ENCODE results near the gene POMGNT1.
A peak's percentile ranks its signal among the peaks of the same experiment; 100 is the strongest.

Gene POMGNT1

GRCh38 chr1:46183079-46183847 is 15.0 kb downstream of the POMGNT1 start:
- DNase-seq (ENCODE audit: low read depth, low spot score): peak; percentile 94

DNA sequence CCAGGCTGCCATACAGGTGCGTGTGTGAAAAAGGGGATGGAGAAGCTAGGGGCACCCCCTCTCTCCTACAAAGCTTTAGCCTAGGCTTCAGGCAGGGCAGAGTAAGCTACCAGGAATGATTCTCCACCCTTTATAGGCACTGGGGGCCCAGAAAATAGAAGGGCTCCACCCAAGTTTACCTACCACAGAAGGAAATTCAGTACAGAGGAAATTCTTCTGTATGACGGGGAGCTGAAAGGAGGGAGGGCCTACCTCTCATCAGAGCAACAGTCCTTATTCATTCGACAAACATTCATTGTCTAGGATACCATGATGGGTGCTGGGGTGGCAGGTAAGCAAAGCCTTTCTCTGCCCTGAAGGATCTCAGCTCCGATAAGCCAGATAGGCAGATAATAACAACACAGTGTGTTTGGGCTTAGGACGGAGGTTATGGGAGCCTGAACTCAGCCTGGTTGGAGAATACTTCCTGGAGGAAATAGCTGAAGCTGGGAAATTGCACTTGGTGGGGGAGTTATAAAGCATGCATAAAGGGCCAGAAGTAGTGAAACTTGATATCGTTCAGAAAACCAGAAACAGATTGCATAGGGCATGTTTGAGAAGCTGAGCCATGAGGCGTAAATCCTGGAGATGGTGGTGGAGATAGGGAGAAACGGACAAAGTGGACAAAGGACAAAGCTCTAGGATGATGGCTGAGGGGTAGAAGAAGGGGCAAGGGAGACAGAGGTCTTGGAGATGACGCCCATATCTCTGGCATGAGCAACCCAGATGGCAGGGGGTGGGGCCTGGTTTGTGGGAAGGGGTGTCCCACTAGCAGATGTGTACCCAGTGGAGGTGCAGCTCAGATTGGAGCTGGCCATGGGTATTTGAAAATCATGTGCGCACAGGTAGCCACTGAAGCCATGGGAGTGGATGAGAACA is 16.6 kb downstream of the POMGNT1 start:
- DNase-seq (ENCODE audit: low read depth, low spot score): peak; percentile 39

DNA sequence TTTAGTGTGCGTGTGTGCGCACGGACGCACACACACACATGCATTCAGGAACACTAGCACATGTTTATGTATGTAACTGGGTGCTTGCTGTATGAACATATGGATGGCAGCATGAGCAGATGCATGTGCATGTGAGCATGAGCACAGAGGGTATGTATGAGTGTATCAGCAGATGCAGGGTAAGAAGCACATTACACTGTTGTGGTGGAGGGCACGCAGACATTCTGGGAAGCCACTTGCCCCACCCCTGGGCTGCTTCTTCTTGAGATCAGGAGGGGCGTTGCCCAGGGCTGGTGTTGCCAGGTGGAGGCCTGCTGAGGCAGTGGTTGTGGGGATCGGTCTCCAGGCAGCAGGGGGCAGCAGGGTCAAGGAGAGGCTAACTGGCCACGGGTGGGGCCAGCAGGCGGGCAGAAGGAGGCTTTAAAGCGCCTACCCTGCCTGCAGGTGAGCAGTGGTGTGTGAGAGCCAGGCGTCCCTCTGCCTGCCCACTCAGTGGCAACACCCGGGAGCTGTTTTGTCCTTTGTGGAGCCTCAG is 18.1 kb downstream of the POMGNT1 start:
- no peak for DNase-seq (ENCODE audit: low read depth, low spot score)

DNA sequence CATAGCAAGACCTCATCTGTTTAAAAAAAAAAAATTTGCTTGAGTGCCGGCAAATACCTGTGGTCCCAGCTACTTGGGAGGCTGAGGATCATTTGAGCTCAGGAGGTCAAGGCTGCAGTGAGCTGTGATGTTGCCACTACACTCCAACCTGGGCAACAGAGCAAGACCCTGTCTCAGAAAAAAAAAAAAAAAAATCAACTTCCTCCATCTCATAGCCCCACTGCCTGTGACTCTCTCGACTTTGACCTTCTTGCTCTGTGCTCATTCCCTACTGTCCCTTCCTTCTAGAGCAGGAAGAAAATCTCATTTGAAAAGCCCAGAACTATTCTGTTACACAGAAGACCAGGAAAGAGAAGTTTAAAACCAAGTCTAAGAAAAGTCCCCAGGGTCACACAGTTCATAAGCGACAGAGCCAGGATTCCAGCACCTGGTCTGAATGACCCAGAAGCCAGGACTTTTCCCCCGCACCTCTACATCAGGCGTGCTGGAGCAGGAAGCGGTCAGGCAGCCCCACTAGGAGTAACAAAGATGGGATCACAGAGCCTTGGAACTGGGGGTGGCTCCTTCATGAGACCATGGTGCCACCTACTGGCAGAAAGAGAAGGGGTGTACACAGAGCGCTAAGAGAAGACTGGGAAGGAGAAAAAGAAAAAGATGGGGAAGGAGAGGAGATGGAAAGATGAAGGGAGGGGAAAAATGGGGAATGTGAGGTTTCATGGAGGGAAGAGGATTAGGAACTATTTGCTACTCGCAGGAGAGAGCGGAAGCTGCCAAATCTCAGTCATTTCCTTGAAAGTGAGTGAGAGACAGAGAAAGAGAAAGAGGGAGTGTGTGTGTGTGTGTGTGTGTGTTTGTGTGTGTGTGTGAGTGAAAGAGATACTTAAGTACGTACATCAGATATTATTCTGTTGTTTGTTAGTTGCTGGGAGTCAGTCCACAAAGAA is 18.8 kb downstream of the POMGNT1 start:
- peak; percentile 93 for DNase-seq (ENCODE audit: low read depth, low spot score)

DNA sequence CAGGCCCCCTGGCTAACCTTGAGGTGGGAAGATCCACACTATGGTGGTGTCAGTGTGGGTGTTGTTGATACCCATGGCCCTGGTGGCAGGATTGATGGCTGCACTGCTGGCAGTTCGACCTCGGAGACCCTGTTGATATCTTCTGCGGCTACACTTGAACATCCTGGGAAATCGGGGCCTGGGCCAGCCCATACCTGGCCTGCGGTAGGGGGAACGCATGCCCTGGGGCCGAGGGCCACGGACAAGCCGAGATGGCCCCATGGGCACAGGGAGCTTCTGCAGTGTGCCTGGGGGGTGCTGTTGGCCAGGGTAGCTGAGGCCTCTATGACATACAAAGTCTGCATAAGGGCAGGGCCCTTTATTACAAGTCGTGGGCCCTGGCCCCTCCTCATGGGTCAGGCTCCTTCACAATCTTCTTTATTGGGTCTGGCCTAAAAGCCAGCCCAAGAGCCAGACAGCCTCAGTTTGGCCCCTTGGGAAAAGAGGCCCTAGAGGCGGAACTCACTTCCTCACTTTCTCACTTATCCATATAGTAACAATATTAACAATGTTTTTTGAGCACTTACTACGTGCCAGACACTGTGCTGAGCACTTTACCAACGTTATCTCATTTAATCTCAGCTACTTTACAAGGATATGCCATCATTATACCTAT is 21.9 kb downstream of the POMGNT1 start, which contains the start of gene P3R3URF:
TSS of gene P3R3URF (minus strand) at position 278 of the 655 bp plus-strand sequence. CDS start at position 261, 17 bp downstream.
- DNase-seq (ENCODE audit: low read depth, low spot score): no peak

- no peak for DNase-seq (ENCODE audit: low read depth, low spot score)
Measured at GRCh38 chr1:46175243-46175642, 23.0 kb downstream of the POMGNT1 start.

DNA sequence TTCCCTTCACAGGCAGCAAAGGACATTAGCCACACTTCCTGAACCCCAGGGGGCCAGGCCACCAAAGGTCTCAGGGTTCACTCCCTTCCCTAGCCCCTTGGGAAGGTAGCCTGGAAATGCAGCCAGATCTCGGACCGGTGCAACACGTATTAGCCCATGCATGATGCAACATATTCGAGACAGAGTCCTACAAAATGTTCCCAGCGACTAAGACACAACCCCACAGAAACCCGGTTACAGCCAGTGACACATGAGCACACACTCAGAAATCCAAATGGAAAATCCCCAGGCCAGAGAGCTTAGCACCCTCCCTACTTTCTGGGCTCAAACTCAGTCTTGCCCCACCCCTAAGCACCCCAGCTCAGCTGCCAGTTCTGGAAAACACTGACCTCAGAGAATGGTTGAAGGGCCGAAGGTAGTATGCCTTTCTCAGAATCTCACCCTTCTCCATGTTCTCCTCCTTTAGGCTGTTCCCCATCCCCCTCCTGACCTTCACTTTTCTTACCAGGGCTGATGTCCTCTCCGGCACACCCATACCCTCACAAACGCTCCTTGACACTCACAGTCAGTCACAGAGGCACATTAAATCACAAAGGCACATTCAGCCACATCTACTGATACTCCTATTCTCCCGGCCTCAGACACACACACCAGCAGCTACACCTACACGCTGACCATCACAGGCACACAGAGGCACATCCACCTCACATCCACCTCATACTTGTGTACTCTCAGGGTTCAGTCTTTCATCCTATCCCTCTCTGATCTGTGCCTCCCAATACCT is 23.6 kb downstream of the POMGNT1 start, which contains the start of gene TSPAN1:
TSS of gene TSPAN1 (plus strand) at position 640 of the 784 bp plus-strand sequence. CDS start 6,021 bp downstream, outside the sequence.
- DNase-seq (ENCODE audit: low read depth, low spot score): no peak

DNA sequence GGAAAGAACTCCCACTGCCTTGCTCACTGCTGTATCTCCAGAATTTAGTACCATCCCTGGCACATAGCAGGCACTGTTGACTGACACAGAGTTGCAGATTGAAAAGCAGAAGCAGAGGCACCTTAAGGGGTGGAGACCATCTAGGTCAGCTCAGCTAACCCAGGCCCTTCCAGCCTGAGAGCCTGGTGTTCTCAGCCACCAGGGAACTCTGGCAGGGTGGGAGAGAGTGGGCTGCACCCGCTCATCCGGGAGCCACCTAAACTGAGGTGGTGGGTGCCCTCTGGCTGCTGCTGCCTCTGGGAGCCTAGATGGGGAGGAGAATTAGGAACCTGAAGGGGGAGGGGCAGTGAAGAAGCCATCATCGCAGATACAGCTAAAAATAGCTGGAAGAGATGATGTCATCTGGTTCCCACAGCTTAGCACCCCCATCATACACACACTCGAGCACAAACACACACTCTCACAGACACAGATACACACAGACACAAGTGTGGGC is 24.8 kb downstream of the POMGNT1 start:
- peak; percentile 31 for DNase-seq (ENCODE audit: low read depth, low spot score)

- DNase-seq (ENCODE audit: low read depth, low spot score): no peak
Measured at GRCh38 chr1:46172321-46172720, 25.9 kb downstream of the POMGNT1 start.

DNA sequence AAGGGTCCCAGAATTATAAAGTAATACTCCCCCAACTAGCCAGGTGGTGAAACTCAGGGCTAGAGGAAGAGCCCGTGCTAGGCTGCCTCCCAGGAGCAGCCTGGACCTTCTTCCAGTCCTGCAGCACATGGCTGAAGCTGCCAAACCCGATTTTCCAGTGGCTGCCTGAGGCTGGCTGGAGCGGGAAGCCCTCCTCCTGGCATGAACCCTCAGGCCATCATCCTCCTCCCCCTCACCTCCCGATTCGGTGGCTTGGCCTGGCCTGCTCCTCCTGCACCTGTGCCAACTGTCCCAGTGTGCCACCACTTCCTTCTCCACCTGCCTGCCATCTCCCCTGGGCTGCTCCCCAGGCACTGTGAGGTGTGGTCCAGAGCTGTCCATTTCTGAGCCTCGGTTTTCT is 26.4 kb downstream of the POMGNT1 start:
- DNase-seq (ENCODE audit: low read depth, low spot score): no peak

DNA sequence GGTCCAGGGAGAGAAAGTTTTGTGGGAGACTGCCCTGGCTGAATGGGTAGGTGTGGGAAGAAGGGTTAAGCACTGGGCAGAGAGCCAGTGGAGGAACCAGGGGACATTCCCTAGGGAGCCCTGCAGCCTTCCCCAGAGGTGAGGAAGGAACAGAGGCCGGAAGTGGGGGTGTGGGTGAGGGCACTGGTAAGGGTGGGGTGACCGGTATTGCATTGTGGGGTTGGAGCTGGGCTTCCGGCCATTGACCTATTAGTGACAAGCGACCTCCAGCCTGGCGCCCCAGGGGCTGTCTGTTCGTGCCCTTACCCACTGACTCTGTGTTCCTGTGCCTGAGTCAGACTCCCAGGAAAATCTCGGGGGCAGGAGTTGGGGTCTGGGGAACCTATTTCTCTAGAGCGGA is 26.9 kb downstream of the POMGNT1 start:
- DNase-seq (ENCODE audit: low read depth, low spot score): no peak

- no peak for DNase-seq (ENCODE audit: low read depth, low spot score)
Measured at GRCh38 chr1:46169811-46170454, 28.3 kb downstream of the POMGNT1 start.

- DNase-seq (ENCODE audit: low read depth, low spot score): no peak
Measured at GRCh38 chr1:46168477-46168876, 29.8 kb downstream of the POMGNT1 start.

DNA sequence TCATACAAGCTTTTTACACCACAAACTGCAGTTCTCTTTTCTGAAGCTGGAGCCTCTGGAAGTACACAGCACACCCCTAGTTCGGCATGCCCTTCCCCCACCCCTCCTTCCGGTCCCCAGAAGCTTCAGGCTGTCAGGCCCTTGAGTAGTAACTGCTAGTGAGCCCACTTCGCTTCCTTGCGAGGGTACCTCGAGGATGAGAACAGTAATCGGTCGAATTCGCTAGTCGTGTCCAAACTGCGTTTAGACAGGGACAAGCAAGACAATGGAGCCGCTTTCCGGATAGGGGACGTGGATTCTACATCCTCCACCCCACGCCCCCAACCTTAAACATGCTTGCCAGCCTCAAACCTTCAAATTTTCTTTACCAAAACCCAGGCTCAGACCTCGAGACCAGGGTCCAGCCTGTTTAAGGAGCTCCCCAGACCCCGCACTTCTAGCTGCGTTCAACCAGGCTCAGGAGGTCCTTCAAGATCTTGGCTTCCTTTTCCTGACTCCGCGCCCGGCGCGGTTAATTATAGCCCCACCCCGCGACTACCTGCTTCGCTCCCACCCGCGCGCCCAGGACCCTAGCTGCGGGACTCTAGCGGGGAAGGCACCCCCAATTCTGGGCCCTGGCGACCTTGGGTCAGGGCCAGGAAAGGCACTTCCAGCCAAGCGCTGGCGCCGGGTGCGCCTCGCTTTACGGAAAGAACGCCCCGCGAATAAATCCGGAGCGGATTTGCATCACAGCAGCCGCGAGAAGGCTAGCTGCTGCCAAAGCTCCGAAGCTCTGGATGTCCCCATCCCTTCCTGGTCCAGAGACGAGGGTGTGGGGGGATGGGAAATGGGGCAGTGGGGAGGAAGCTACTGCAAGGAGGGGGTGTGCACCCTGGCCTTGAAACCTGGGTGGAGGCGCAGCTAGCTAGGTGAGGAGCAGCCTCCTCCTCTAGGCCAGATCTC is 31.4 kb downstream of the POMGNT1 start:
- DNase-seq (ENCODE audit: low read depth, low spot score): peak; percentile 42

DNA sequence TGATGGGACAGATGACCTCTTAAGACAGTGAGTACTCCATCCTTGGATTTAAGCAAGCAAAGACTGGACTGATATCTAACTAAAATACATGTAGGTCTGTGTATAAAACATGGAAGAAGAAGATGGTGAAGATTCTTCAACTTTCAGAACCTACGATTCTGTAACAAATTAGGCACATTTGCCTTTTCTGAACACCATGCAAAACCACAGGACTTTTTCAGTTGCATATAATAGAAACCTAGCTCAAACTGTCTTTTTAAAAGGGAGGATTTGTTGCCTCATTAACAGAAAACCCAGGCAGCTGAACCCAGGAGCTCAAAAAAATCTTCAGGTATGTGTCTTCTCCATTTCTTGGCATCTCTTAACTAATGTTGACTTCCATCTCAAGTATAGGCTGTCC is 38.0 kb downstream of the POMGNT1 start:
- DNase-seq (ENCODE audit: low read depth, low spot score): no peak

- DNase-seq (ENCODE audit: low read depth, low spot score): no peak
Measured at GRCh38 chr1:46159516-46159915, 38.7 kb downstream of the POMGNT1 start.

DNA sequence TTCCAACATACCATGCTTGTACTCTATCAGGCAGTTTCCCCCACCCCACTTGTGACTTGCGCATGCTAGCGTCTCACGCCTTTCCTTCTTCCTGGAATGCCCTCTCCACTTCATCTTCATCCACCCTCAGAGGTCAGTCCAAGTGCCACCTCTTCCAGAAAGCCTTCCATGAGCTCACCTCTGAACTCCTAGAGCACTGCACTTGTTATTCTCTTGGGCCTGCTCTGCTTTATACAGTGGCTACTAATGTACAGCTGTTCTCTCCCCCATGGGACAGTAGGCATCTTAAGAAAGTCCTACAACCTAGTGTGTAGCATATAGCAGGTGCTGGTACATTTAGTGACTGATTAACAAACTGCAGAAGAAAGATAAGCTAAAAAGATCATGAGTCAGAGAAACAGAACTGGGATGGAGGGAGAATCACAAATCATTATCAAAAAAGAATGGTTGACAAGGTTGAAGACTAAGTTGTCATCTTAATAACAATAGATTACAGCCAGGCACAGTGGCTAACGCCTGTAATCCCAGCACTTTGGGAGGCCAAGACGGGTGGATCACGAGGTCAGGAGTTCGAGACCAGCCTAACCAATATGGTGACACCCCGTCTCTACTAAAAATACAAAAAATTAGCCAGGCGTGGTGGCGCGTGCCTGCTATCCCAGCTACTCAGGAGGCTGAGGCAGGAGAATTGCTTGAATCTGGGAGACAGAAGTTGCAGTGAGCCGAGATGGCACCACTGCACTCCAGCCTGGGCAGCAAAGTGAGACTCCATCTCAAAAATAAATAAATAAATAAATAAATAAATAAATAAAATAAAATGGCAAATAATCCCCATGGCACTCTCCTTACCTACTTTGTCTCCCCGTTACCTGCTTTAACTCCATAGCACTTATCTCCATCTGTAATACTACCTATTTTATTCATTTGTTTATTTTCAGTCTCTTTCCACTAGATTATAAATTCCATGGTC is 39.6 kb downstream of the POMGNT1 start:
- DNase-seq (ENCODE audit: low read depth, low spot score): no peak

Data from astrocyte of the hippocampus (primary cell).